Activated B cell treated with CpG ODN at 0.5 μM for 24 hours (primary cell): ENCODE results near the gene CFAP58. TPM values are rescaled to one million over a fixed set of nuclear protein-coding genes. Genes with fewer than 3 reads are reported as not detected.

Experiments
- ATAC-seq: fragments of 200-7000 bp; cut with Tn5 transposase; one replicate; pipeline ENCODE4 v1.10.0; 2021; ENCODE audit warnings: low read depth, mild to moderate bottlenecking, moderate library complexity
- CTCF ChIA-PET: fragments of 350-600 bp; sonication (Branson Sonifier 250); formaldehyde crosslinking; loops from one replicate; lab custom pipeline; 2021; ENCODE audit warnings: antibody characterized with exemption; lab: Charles Lee
- POLR2A ChIA-PET: fragments of 350-600 bp; sonication (Branson Sonifier 250); formaldehyde crosslinking; loops from one replicate; lab custom pipeline; 2021; ENCODE audit warnings: antibody characterized with exemption; lab: Charles Lee
- DNase-seq: peaks from one replicate; pipeline ENCODE4 v3.0.0; 2022
- H3K27ac Mint-ChIP-seq: one replicate; pipeline ENCODE4 v1.8.0; 2020; ENCODE audit warnings: mixed read lengths
- H3K27me3 Mint-ChIP-seq: one replicate; pipeline ENCODE4 v1.8.0; 2021; ENCODE audit warnings: mixed read lengths
- H3K36me3 Mint-ChIP-seq: one replicate; pipeline ENCODE4 v1.8.0; 2021; ENCODE audit warnings: low read depth, mixed read lengths
- H3K4me1 Mint-ChIP-seq: one replicate; pipeline ENCODE4 v1.8.0; 2021; ENCODE audit warnings: mixed read lengths
- H3K4me3 Mint-ChIP-seq: one replicate; pipeline ENCODE4 v1.8.0; 2020; ENCODE audit warnings: mild to moderate bottlenecking, mixed read lengths
- H3K9me3 Mint-ChIP-seq: one replicate; pipeline ENCODE4 v1.8.0; 2020; ENCODE audit warnings: mixed read lengths
- CTCF ChIP-seq: fragments of 200-600 bp; IDR thresholded peaks from one replicate; pipeline ENCODE4 v1.8.0; 2022; ENCODE audit warnings: antibody characterized with exemption, mild to moderate bottlenecking
- intact Hi-C: fragments of 100-400 bp; cut with micrococcal nuclease; formaldehyde crosslinking; loops from one replicate; pipeline ENCODE4 v1.15.1; 2024
- total RNA-seq: library from RNA; stranded (reverse); gene quantifications from 2 replicates; pipeline ENCODE4 v1.2.3, GENCODE V29; 2022

The CFAP58 gene
- total RNA-seq, 1 donor from 2014 or later, result not detected

GRCh38 chr10:104333728-104334373 lies 19.8 kb upstream of the CFAP58 start:
- ChIA-PET POLR2A (no interaction called here), CTCF (no interaction called here)
- ATAC-seq (no peak), DNase-seq (no peak)
- Mint-ChIP-seq H3K36me3 (peaks cover 25% of the 10 kb centered on the region), H3K4me3 (no peak overlapping the region), H3K4me1 (peaks cover 82% of the 10 kb centered on the region), H3K9me3 (no peaks in the 10 kb centered on the region), H3K27me3 (no peaks in the 10 kb centered on the region), H3K27ac (peak overlapping the region; percentile 9)
- no peak for TF ChIP-seq CTCF
- intact Hi-C loops, result no loop called here

- Mint-ChIP-seq H3K27ac (peak overlapping the region; percentile 76), H3K36me3 (peaks cover 25% of the 10 kb centered on the region), H3K4me3 (no peak overlapping the region), H3K9me3 (no peaks in the 10 kb centered on the region), H3K4me1 (peaks cover 81% of the 10 kb centered on the region), H3K27me3 (no peaks in the 10 kb centered on the region)
- TF ChIP-seq CTCF, result no peak
- intact Hi-C loops, result no loop called here
- CTCF ChIA-PET, result interaction anchor here (1.0 kb wide), 1 partner anchor 29 kb away, joined by 5 read pairs; no protein-coding TSS in a partner anchor
- POLR2A ChIA-PET, result no interaction called here
- DNase-seq (peak; percentile 11), ATAC-seq (no peak)
Observed at GRCh38 chr10:104334561-104334960, 19.1 kb upstream of the CFAP58 start.

- H3K27ac Mint-ChIP-seq, result peak overlapping the region; percentile 76
- H3K4me1 Mint-ChIP-seq, result peaks cover 80% of the 10 kb centered on the region
- intact Hi-C loops, result no loop called here
- peak; percentile 15 for DNase-seq
- H3K27me3 Mint-ChIP-seq, result no peaks in the 10 kb centered on the region
- POLR2A ChIA-PET, result interaction anchor here (1.1 kb wide), 1 partner anchor 14 kb away, joined by 4 read pairs; no protein-coding TSS in a partner anchor
- no peak for TF ChIP-seq CTCF
- no peak for ATAC-seq
- no peaks in the 10 kb centered on the region for H3K9me3 Mint-ChIP-seq
- CTCF ChIA-PET, result interaction anchor here (0.9 to 1.9 kb wide), 4 partner anchors 15 to 29 kb away, joined by 3 to 9 read pairs (median 5); partner anchors contain the start of gene CFAP58
- peak overlapping the region; percentile 68 for H3K4me3 Mint-ChIP-seq
- peaks cover 25% of the 10 kb centered on the region for H3K36me3 Mint-ChIP-seq
Observed at GRCh38 chr10:104334965-104335650, 18.5 kb upstream of the CFAP58 start.

GRCh38 chr10:104336821-104337467 lies 16.7 kb upstream of the CFAP58 start:
- POLR2A ChIA-PET, result interaction anchor here (2.3 to 3.8 kb wide), 3 partner anchors 14 to 31 kb away, joined by 7 to 73 read pairs (median 32); partner anchors contain the start of gene CFAP58
- peaks cover 65% of the 10 kb centered on the region for H3K4me1 Mint-ChIP-seq
- intact Hi-C loops, result loop anchor here (1.0 kb wide), 2 partner anchors 8 to 13 kb away; no protein-coding TSS in a partner anchor
- no peaks in the 10 kb centered on the region for H3K27me3 Mint-ChIP-seq
- H3K9me3 Mint-ChIP-seq, result no peaks in the 10 kb centered on the region
- no peak for TF ChIP-seq CTCF
- peak; percentile 15 for ATAC-seq
- H3K36me3 Mint-ChIP-seq, result peaks cover 22% of the 10 kb centered on the region
- no peak for DNase-seq
- peak overlapping the region; percentile 92 for H3K27ac Mint-ChIP-seq
- CTCF ChIA-PET, result interaction anchor here (0.5 to 3.0 kb wide), 8 partner anchors 14 to 45 kb away, joined by 3 to 27 read pairs (median 6); partner anchors contain the start of gene CFAP58
- peak overlapping the region; percentile 98 for H3K4me3 Mint-ChIP-seq
